Measurements from ENCODE around the gene BEAN1. TPM values are rescaled to one million over a fixed set of nuclear protein-coding genes. Genes with fewer than 3 reads are reported as not detected.
A peak's percentile ranks its signal among the peaks of the same experiment; 100 is the strongest.

The BEAN1 gene
- total RNA-seq = 1 to 10 TPM in 8 of 10 donors, under 1 TPM in 2; 0.26 to 9.6 (median 2.0) TPM
- 1 to 10 TPM; 1.2 to 5.6 TPM for polyA plus RNA-seq
- long read RNA-seq, donor 1, partial matches to known transcripts = 3 of 4 reads
- long read RNA-seq, donor 1, other reads (novel, unspliced or antisense) = 1 of 4 reads
- long read RNA-seq, donor 2, partial matches to known transcripts = 5 of 9 reads
- long read RNA-seq, donor 2, other reads (novel, unspliced or antisense) = 4 of 9 reads
- long read RNA-seq, donor 3, partial matches to known transcripts = 9 of 14 reads
- long read RNA-seq, donor 3, other reads (novel, unspliced or antisense) = 4 of 14 reads

DNA sequence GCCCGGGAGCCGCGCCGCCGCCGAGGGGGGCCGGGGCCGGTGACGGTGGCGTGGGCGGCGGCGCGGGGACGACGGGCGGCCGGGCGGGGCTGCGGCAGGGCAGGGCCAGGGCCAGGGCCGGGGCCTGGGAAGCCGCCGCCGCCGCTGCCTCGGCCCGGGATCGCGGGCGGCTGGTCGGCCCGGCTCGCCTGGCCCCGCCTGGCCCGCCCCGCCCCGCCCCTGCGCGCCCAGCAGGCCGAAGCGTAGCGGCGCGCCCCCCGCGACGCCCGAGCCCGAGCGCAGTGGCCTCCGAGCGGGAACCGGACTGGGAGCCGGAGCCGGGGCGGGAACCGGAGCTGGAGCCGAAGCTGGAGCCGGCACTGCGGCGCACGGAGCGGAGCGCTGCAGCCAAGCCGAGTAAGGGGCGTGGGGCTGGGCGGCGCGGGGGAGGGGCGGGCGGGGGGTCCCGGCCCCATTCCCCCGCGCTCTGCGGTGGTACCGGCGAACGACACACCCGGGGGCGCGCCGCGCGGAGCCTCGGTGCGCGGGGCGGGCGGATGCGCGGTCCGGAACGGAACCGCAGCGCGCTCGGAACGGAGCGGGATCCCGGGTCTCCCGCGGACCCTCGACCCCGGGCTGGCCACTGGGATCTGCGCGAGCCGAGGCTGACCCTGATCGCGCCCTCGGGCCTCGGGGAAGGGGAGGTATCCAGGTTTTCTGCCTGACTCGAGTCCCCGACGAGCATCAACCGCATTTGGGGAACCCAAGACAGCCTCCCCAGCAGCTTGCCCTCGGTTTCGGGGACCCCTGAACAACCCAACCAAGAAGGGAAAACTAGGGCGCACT is at the start of gene BEAN1:
Gene BEAN1 (plus strand): TSS at position 260 of the 825 bp plus-strand sequence. CDS start 10,382 bp downstream, outside the sequence.
- Histone ChIP-seq H3K36me3 (no peaks in the 10 kb centered on the region), H3K27me3 (peaks cover 0 to 55% (median 20%) of the 10 kb centered on the region in 7 donors), H3K4me1 (peaks cover 2 to 24% (median 18%) of the 10 kb centered on the region in 9 donors), H3K9me3 (no peaks in the 10 kb centered on the region), H3K27ac (peak within 1 kb of the TSS in 1 of 10 donors; percentile 9), H3K4me3 (peak within 1 kb of the TSS; percentile 16 to 70 (median 54))
- DNase-seq (peak in 1 of 2 donors; percentile 40), ATAC-seq (peak in 7 of 8 donors; percentile 18 to 77 (median 59))
- 0 to 1% methylated on average over 77 to 118 of the region's 118 CpGs for WGBS, 2 donors
- intact Hi-C loops (cut with DNase I) = loop anchor here in 1 of 10 donors (5.0 kb wide), 1 partner anchor 50 kb away; no protein-coding TSS in a partner anchor
- TF ChIP-seq CTCF (IDR thresholded peaks at IDR 0.05) = peak in 1 of 9 donors; percentile 6

DNA sequence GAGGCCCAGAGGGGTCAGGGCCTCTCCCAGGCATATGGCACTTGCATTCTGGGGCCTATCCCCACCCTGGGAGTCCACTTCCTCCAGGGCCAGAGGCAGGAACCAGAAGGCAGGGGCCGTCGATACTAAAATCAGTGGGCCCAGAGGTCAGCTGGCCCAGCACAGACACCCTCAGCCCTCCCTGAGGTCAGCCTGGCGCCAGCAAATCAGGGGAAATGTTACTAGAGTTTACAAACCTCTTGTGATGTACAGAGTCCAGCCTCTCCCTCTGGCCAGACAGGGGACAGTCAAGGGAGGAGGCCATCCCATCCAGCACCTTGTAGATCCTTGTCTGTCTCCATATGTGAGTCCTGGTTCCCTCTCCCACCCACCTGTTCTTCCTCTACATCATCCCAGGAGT is 49.8 kb upstream of the BEAN1 start:
- no peak for TF ChIP-seq CTCF (IDR thresholded peaks at IDR 0.05)
- DNase-seq (no peak), ATAC-seq (peak in 5 of 8 donors; percentile 9 to 22 (median 11))
- 63 to 68% methylated on average over 3 of the region's 3 CpGs for WGBS, 2 donors
- intact Hi-C loops (cut with DNase I) = no loop called here
- Histone ChIP-seq H3K36me3 (peaks cover 0 to 48% (median 0%) of the 10 kb centered on the region in 9 donors), H3K4me1 (peaks cover 5 to 91% (median 38%) of the 10 kb centered on the region in 9 donors), H3K27me3 (no peaks in the 10 kb centered on the region), H3K9me3 (no peaks in the 10 kb centered on the region), H3K27ac (peak overlapping the region in 9 of 10 donors; percentile 59 to 80 (median 72)), H3K4me3 (peak overlapping the region in 1 of 10 donors; percentile 7)

- no peak for ATAC-seq
- Histone ChIP-seq H3K36me3 (peaks cover 0 to 40% (median 0%) of the 10 kb centered on the region in 9 donors), H3K4me1 (peaks cover 7 to 92% (median 39%) of the 10 kb centered on the region in 9 donors), H3K27me3 (no peaks in the 10 kb centered on the region), H3K27ac (peak overlapping the region in 6 of 10 donors; percentile 4 to 79 (median 52)), H3K9me3 (no peaks in the 10 kb centered on the region), H3K4me3 (no peak overlapping the region)
- intact Hi-C loops (cut with DNase I) = no loop called here
- 77 to 78% methylated on average over 18 of the region's 18 CpGs for WGBS, 2 donors
- TF ChIP-seq CTCF (IDR thresholded peaks at IDR 0.05) = no peak
- DNase-seq = no peak
Measured at GRCh38 chr16:66378741-66379570, 48.1 kb upstream of the BEAN1 start.

Measured in heart right ventricle (tissue), 16 donors.